Spleen (tissue), 11 donors: Measurements from ENCODE around the gene EIF4G1. TPM values are rescaled to one million over a fixed set of nuclear protein-coding genes. Genes with fewer than 3 reads are reported as not detected.
A peak's percentile ranks its signal among the peaks of the same experiment; 100 is the strongest.

Experiments used
- DNase-seq: peaks from one replicate; pipeline ENCODE4 v3.0.0-alpha.2; 2020
- H3K27ac ChIP-seq, 8 donors: fragments of 200-600 bp; sonication (generic) in 7 of 8; 1 replicate in 4 of 8; 2 replicates in 4 of 8; pipeline versions ENCODE4 v1.5.0 to v1.8.0; 2016 to 2021; ENCODE audit warnings: inconsistent platforms in 4 of 8, mild to moderate bottlenecking in 4 of 8, moderate library complexity in 1 of 8
- H3K27me3 ChIP-seq, 7 donors: fragments of 200-600 bp; sonication (generic) in 6 of 7; replicated peaks in 1 of 7; 1 replicate in 4 of 7; 2 replicates in 3 of 7; pipeline versions ENCODE4 v1.5.0 to v1.8.0; 2016 to 2021; ENCODE audit warnings: inconsistent platforms in 3 of 7, mild to moderate bottlenecking in 1 of 7
- H3K36me3 ChIP-seq, 6 donors: fragments of 200-600 bp; sonication (generic) in 5 of 6; 1 replicate in 4 of 6; 2 replicates in 2 of 6; pipeline versions ENCODE4 v1.5.0 to v1.8.0; 2016 to 2021; ENCODE audit warnings: inconsistent platforms in 2 of 6
- H3K4me1 ChIP-seq, 6 donors: fragments of 200-600 bp; sonication (generic) in 5 of 6; 1 replicate in 3 of 6; 2 replicates in 3 of 6; pipeline versions ENCODE4 v1.5.0 to v1.8.0; 2016 to 2021; ENCODE audit warnings: inconsistent platforms in 3 of 6
- H3K4me3 ChIP-seq, 8 donors: fragments of 200-600 bp; sonication (generic) in 7 of 8; 1 replicate in 4 of 8; 2 replicates in 4 of 8; pipeline versions ENCODE4 v1.5.0 to v1.8.0; 2016 to 2021; ENCODE audit warnings: inconsistent platforms in 4 of 8, mild to moderate bottlenecking in 4 of 8, moderate library complexity in 2 of 8
- H3K9me3 ChIP-seq, 8 donors: fragments of 200-600 bp; sonication (generic) in 7 of 8; 1 replicate in 4 of 8; 2 replicates in 4 of 8; pipeline versions ENCODE4 v1.5.0 to v1.8.0; 2016 to 2021; ENCODE audit warnings: inconsistent platforms in 4 of 8
- CTCF ChIP-seq, 11 experiments: fragments of 200-600 bp in 7 of 11; fragments of 450-650 bp in 4 of 11; sonication (generic) in 4 of 11; IDR thresholded peaks in 8 of 11; conservative IDR thresholded peaks in 3 of 11; 1 replicate in 7 of 11; 2 replicates in 4 of 11; pipeline versions ENCODE4 v1.4.0 to v1.8.0; 2016 to 2021; ENCODE audit warnings: antibody characterized with exemption in 11 of 11, inconsistent platforms in 4 of 11, mild to moderate bottlenecking in 1 of 11
- POLR2A ChIP-seq, 3 donors: fragments of 450-650 bp; IDR thresholded peaks; one replicate each; pipeline ENCODE4 v1.5.1; 2017; ENCODE audit warnings: antibody characterized with exemption in 3 of 3, mild to moderate bottlenecking in 1 of 3
- POLR2AphosphoS5 ChIP-seq, 3 donors: sonication (generic); formaldehyde crosslinking; IDR thresholded peaks; one replicate each; pipeline ENCODE4 v1.5.1; 2017; ENCODE audit warnings: antibody characterized with exemption in 3 of 3
- WGBS, 5 donors: extraction: QIAGEN DNeasy Blood & Tissue Kit in 3 of 5; methylation state at CpG; one replicate each; pipeline versions ENCODE4 v1.1.5 to v1.1.7; 2013 to 2018; 5-methylcytosine and 5-hydroxymethylcytosine counted together
- intact Hi-C: fragments of 100-400 bp; cut with DNase I; formaldehyde crosslinking; loops from one replicate; pipeline ENCODE4 v1.15.0; 2023; ENCODE audit warnings: low total_unique reads
- polyA plus RNA-seq, 3 donors: library from polyadenylated mRNA; stranded (reverse); fragments of 200-250 nt; gene quantifications; one replicate each; pipeline ENCODE4 v1.2.1, GENCODE V29; 2013
- total RNA-seq, 7 donors: library from RNA; depleted of rRNA in 3 of 7; stranded (reverse); fragments of >200 nt in 3 of 7; fragmentation: NEBNext Ultra II Directional in 4 of 7; extraction: Animal tissue kit (Norgen Biotek cat#: 25700) in 4 of 7; gene quantifications; one replicate each; pipeline versions ENCODE4 v1.1.0 to v1.2.1, GENCODE V29; 2016 to 2021
- donor health status: healthy with polysubstance abuse.
- donor health status: DM: no; HTN: no; CAD: no; lungs with moderate emphysema.
- donor health status: DM: no; HTN: no; CAD: no.
- donor health status: Bipolar disorder and iron deficiency.
- donor health status: healthy.
- donor health status: DM: no; HTN: no; CAD: no.
- donor health status: DM: yes; HTN: yes; CAD: no.

Gene EIF4G1
- total and polyA plus RNA-seq, 10 donors = 83.4 to 294 (median 230) TPM

- no peaks in the 10 kb centered on the region for H3K9me3 ChIP-seq
- TF ChIP-seq POLR2AphosphoS5 (IDR thresholded peaks at IDR 0.05) = no peak
- no peak for TF ChIP-seq POLR2A (IDR thresholded peaks at IDR 0.05)
- no peak for TF ChIP-seq CTCF (IDR thresholded peaks at IDR 0.05 in 8 of 11, conservative IDR thresholded peaks at IDR 0.05 in 3 of 11)
- H3K27me3 ChIP-seq = peaks cover 0 to 76% (median 36%) of the 10 kb centered on the region in 7 donors
- no peaks in the 10 kb centered on the region for H3K36me3 ChIP-seq
- peak overlapping the region; percentile 19 to 79 (median 59) for H3K27ac ChIP-seq
- peak overlapping the region in 1 of 8 donors; percentile 73 for H3K4me3 ChIP-seq
- no peak for DNase-seq
- intact Hi-C loops = no loop called here
- 80 to 88% (median 83%) methylated on average over 10 of the region's 10 CpGs for WGBS, 5 donors
- peaks cover 7 to 48% (median 18%) of the 10 kb centered on the region in 6 donors for H3K4me1 ChIP-seq
Observed at GRCh38 chr3:184378651-184379357, 64.4 kb downstream of the EIF4G1 start.

DNA sequence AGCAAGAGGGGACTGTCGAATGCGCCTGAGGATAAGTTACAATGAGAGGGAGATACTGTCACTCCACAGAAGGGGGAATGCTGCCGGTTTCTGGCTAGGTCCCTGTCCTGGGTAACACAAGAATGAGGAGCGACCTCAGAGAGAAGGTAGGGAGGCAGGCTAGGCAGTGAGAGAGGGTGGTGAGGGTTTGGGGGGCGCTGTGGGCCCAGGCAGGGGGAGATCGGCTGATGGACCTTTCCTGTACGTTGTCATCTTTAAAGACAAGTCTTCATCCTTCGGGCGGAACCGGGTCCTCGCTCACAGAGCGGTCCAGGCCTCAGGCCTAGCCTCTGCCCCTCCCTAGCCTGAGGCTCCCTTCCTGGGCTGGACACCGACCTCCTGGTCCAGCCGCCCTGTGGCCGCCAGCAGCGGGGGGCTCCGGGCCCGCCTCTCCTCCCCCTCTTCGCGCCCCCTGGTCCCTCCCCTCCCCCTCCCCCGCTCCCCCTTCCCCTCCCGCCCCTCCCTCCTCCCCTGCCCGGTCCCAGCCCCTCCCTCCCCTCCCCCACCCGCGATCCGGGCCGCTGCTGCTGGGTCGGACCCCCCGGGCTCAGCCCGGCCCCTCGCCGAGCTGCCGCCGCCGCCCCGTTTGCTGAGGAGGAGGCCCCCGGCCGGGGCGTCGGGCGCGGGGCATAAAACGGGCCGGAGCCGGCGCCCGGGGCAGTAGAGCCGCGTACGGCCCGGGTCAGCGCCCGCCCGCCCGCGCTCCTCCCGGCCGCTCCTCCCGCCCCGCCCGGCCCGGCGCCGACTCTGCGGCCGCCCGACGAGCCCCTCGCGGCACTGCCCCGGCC lies 65.2 kb downstream of the EIF4G1 start, which contains the start of gene CHRD:
Gene CHRD, plus strand, starts transcription at position 697 of the 827 bp plus-strand sequence. CDS start 265 bp downstream, outside the sequence.
- Histone ChIP-seq H3K27me3 (peaks cover 0 to 80% (median 36%) of the 10 kb centered on the region in 7 donors), H3K4me1 (peaks cover 7 to 48% (median 18%) of the 10 kb centered on the region in 6 donors), H3K9me3 (no peaks in the 10 kb centered on the region), H3K4me3 (peak within 1 kb of the TSS; percentile 27 to 73 (median 42)), H3K36me3 (peaks cover 0 to under 1% (median 0%) of the 10 kb centered on the region in 6 donors), H3K27ac (peak within 1 kb of the TSS; percentile 19 to 79 (median 59))
- intact Hi-C loops = no loop called here
- 21 to 65% (median 53%) methylated on average over 18 to 64 of the region's 71 CpGs for WGBS, 5 donors
- TF ChIP-seq CTCF (IDR thresholded peaks at IDR 0.05 in 8 of 11, conservative IDR thresholded peaks at IDR 0.05 in 3 of 11) = no peak
- no peak for TF ChIP-seq POLR2A (IDR thresholded peaks at IDR 0.05)
- no peak for TF ChIP-seq POLR2AphosphoS5 (IDR thresholded peaks at IDR 0.05)
- DNase-seq = no peak

- Histone ChIP-seq H3K4me3 (peak overlapping the region; percentile 27 to 73 (median 42)), H3K4me1 (peaks cover 7 to 48% (median 18%) of the 10 kb centered on the region in 6 donors), H3K9me3 (no peaks in the 10 kb centered on the region), H3K27ac (peak overlapping the region in 4 of 8 donors; percentile 41 to 79 (median 75)), H3K27me3 (peaks cover 0 to 83% (median 36%) of the 10 kb centered on the region in 7 donors), H3K36me3 (peaks cover 0 to 7% (median 0%) of the 10 kb centered on the region in 6 donors)
- intact Hi-C loops = no loop called here
- DNase-seq = peak; percentile 79
- WGBS, 5 donors = 0 to 3% (median 1%) methylated on average over 5 to 60 of the region's 62 CpGs
- TF ChIP-seq CTCF (IDR thresholded peaks at IDR 0.05 in 8 of 11, conservative IDR thresholded peaks at IDR 0.05 in 3 of 11) (no peak), POLR2AphosphoS5 (IDR thresholded peaks at IDR 0.05) (peak in 1 of 3 donors; percentile 4), POLR2A (IDR thresholded peaks at IDR 0.05) (no peak)
Observed at GRCh38 chr3:184380185-184380626, 65.8 kb downstream of the EIF4G1 start.
